ENCODE data around the gene ALAS1.

Gene ALAS1

DNA sequence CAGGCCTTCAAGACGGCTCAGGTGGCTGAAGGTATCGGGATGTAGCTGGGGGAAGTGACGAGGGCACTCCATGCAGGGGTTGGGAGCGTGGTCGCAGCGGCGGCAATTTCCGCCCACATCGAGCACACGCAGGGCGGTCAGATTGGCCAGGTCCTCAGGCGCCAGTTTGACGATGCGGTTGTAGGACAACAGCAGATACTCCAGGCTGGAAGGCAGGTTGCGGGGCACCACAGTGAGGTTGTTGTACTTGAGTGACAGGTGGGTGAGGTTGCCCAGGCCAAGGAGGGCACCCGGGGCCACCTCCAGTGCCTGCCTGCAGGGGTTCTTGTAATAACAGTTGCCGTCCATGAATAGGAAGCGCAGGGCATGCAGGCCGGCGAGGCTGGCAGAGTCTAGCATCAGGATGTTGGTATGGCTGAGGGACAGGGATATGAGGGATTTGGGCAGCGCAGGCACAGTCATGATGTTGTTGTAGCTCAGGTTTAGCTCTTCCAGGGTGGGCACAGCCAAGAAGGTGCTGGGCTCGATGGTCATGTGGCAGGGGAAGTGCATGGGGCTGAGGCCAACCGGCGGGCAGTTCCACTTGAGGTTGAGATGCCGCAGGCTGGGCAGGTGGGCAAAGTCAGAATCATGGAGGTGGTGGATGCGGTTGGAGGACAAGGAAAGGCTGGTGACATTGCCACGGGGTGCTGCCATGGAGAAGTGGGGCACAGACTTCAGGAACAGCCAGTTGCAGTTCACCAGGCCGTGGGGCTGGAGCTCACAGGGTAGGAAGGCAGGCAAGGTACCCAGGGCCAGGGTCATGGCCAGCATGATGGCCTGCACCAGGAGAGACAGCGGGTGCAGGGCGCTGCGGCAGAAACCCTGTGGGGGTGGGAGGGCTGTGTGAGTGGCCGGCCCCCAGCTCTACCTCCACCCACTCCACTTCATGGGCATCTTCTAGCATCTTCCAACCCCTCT is 25.8 kb downstream of the ALAS1 start:
- no peak for DNase-seq (ENCODE audit: low read depth in 2 of 2)
- TF ChIP-seq, protein P1, sequence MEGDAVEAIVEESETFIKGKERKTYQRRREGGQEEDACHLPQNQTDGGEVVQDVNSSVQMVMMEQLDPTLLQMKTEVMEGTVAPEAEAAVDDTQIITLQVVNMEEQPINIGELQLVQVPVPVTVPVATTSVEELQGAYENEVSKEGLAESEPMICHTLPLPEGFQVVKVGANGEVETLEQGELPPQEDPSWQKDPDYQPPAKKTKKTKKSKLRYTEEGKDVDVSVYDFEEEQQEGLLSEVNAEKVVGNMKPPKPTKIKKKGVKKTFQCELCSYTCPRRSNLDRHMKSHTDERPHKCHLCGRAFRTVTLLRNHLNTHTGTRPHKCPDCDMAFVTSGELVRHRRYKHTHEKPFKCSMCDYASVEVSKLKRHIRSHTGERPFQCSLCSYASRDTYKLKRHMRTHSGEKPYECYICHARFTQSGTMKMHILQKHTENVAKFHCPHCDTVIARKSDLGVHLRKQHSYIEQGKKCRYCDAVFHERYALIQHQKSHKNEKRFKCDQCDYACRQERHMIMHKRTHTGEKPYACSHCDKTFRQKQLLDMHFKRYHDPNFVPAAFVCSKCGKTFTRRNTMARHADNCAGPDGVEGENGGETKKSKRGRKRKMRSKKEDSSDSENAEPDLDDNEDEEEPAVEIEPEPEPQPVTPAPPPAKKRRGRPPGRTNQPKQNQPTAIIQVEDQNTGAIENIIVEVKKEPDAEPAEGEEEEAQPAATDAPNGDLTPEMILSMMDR (IDR thresholded peaks at IDR 0.05; ENCODE audit: low read depth, low read length): no peak
- no peak overlapping the region for H3K4me3 ChIP-seq (replicated peaks in 1 of 2; ENCODE audit: low read depth in 2 of 2, low read length in 2 of 2)

GRCh38 chr3:52225452-52226228 is 27.7 kb downstream of the ALAS1 start, which contains the start of gene TLR9:
Gene TLR9, minus strand, starts transcription at chr3:52225645. Its CDS starts 116 bp downstream, at chr3:52225529.
- H3K4me3 ChIP-seq (replicated peaks in 1 of 2; ENCODE audit: low read depth in 2 of 2, low read length in 2 of 2): no peak within 1 kb of the TSS
- no peak for DNase-seq (ENCODE audit: low read depth in 2 of 2)
- TF ChIP-seq, protein P1 (IDR thresholded peaks at IDR 0.05; ENCODE audit: low read depth, low read length): no peak

GRCh38 chr3:52226229-52226817 is 28.4 kb downstream of the ALAS1 start:
- no peak for DNase-seq (ENCODE audit: low read depth in 2 of 2)
- H3K4me3 ChIP-seq (replicated peaks in 1 of 2; ENCODE audit: low read depth in 2 of 2, low read length in 2 of 2): no peak overlapping the region
- TF ChIP-seq, protein P1 (IDR thresholded peaks at IDR 0.05; ENCODE audit: low read depth, low read length): no peak

DNA sequence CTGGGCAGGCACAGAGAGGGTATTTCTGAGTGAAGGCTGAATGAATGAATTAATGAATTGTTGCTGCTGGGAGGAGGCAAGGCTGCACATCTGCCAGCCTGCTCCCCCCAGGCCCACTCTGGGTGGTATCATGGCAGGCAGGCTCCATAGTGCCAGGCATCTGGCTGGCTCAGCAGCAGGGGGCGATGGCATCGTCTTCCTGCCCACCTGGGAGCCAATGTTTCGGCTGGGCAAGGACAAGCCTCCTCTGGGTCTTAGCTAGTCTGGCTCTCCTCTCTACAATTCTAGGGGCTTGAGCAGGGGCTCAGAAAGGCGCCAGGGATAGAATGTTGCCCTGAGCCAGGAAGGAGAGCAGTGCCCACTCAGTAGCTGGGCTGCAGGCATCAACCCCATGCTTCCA is 29.2 kb downstream of the ALAS1 start:
- DNase-seq (ENCODE audit: low read depth in 2 of 2): no peak
- TF ChIP-seq, protein P1 (IDR thresholded peaks at IDR 0.05; ENCODE audit: low read depth, low read length): no peak
- no peak overlapping the region for H3K4me3 ChIP-seq (replicated peaks in 1 of 2; ENCODE audit: low read depth in 2 of 2, low read length in 2 of 2)

- H3K4me3 ChIP-seq (replicated peaks in 1 of 2; ENCODE audit: low read depth in 2 of 2, low read length in 2 of 2): no peak overlapping the region
- TF ChIP-seq, protein P1 (IDR thresholded peaks at IDR 0.05; ENCODE audit: low read depth, low read length): no peak
- no peak for DNase-seq (ENCODE audit: low read depth in 2 of 2)
Measured at GRCh38 chr3:52227766-52228165, 29.8 kb downstream of the ALAS1 start.

DNA sequence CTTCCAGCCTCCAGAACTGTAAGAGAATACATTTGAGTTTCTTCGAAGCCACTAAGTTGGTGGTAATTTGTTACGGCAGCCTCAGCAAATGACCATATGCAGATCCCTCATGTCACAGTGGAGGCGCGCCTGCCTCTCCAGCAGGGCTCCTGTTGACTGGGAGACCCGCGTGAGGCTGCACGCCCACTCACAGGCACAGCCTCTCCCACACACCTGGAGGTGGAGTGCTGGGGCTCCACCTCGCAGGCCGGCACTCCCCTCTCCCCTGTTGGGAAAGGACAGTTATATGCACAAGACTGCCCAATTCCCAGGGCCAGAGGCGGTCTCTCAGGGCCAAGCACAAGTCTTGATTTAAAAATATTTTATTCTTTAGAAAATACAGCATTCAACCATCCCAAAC is 30.3 kb downstream of the ALAS1 start:
- no peak for DNase-seq (ENCODE audit: low read depth in 2 of 2)
- H3K4me3 ChIP-seq (replicated peaks in 1 of 2; ENCODE audit: low read depth in 2 of 2, low read length in 2 of 2): no peak overlapping the region
- TF ChIP-seq, protein P1 (IDR thresholded peaks at IDR 0.05; ENCODE audit: low read depth, low read length): no peak

Data from cardiac fibroblast (primary cell).